ENCODE results near the gene ATPAF1. TPM values are rescaled to one million over a fixed set of nuclear protein-coding genes. Genes with fewer than 3 reads are reported as not detected.

ATPAF1 gene
- total and polyA plus RNA-seq, 3 experiments from 2014 or later: 40.2 to 75.8 (median 42.3) TPM

GRCh38 chr1:46677339-46677738 is 9.2 kb upstream of the ATPAF1 start:
- H3K4me1 ChIP-seq (ENCODE audit: insufficient read depth, low read length): peaks cover 24% of the 10 kb centered on the region
- H3K36me3 ChIP-seq (ENCODE audit: insufficient read depth, low read length): peaks cover 25% of the 10 kb centered on the region
- no peak overlapping the region for H3K27ac ChIP-seq (ENCODE audit: low read depth, low read length)
- H3K9me3 ChIP-seq (ENCODE audit: low read length): no peaks in the 10 kb centered on the region
- DNase-seq: no peak
- no peaks in the 10 kb centered on the region for H3K27me3 ChIP-seq (ENCODE audit: insufficient read depth, low read length, poor library complexity, severe bottlenecking)
- peak overlapping the region; percentile 91 to 98 (median 94) for H3K27ac Mint-ChIP-seq
- POLR2A ChIA-PET: interaction anchor here (0.5 kb wide), 1 partner anchor 93 kb away, joined by 4 read pairs; no protein-coding TSS in a partner anchor
- H3K4me3 Mint-ChIP-seq: no peak overlapping the region
- peaks cover 25 to 33% (median 32%) of the 10 kb centered on the region in 3 donors for H3K4me1 Mint-ChIP-seq
- no peaks in the 10 kb centered on the region for H3K9me3 Mint-ChIP-seq
- H3K4me3 ChIP-seq (ENCODE audit: low read length): no peak overlapping the region
- CTCF ChIA-PET: interaction anchor here (0.9 to 1.3 kb wide), 2 partner anchors 48 to 144 kb away, joined by 3 read pairs; no protein-coding TSS in a partner anchor
- peaks cover 11 to 70% (median 18%) of the 10 kb centered on the region in 3 donors for H3K36me3 Mint-ChIP-seq
- H3K27me3 Mint-ChIP-seq: no peaks in the 10 kb centered on the region

DNA sequence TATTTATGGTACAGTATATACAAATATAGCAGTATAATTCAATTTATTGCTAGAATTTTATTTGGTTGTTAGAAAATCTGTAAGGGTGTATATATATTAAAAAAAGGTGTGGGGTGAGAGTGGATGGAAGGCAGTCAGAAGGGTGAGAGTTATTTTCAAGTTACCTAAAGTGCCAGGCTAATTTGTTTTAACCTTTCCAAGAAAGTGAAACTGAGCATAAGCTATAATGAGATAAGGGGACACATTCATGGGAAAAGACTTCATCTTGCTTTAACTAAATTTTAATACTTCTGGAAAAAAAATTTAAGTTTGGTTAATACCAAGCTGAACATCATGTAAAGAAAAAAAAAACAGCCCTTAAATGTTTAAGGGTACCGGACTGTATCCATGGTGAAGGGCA is 8.4 kb upstream of the ATPAF1 start:
- peaks cover 17% of the 10 kb centered on the region for H3K36me3 ChIP-seq (ENCODE audit: insufficient read depth, low read length)
- Mint-ChIP-seq H3K27ac (peak overlapping the region; percentile 91 to 98 (median 94)), H3K36me3 (peaks cover 11 to 62% (median 13%) of the 10 kb centered on the region in 3 donors), H3K27me3 (no peaks in the 10 kb centered on the region), H3K4me3 (peak overlapping the region in 5 of 7 donors; percentile 13 to 75 (median 64)), H3K9me3 (no peaks in the 10 kb centered on the region), H3K4me1 (peaks cover 25 to 33% (median 32%) of the 10 kb centered on the region in 3 donors)
- H3K9me3 ChIP-seq (ENCODE audit: low read length): no peaks in the 10 kb centered on the region
- no peaks in the 10 kb centered on the region for H3K27me3 ChIP-seq (ENCODE audit: insufficient read depth, low read length, poor library complexity, severe bottlenecking)
- H3K27ac ChIP-seq (ENCODE audit: low read depth, low read length): peak overlapping the region; percentile 34
- peaks cover 24% of the 10 kb centered on the region for H3K4me1 ChIP-seq (ENCODE audit: insufficient read depth, low read length)
- DNase-seq: no peak
- ChIA-PET CTCF (no interaction called here), POLR2A (no interaction called here)
- no peak overlapping the region for H3K4me3 ChIP-seq (ENCODE audit: low read length)

DNA sequence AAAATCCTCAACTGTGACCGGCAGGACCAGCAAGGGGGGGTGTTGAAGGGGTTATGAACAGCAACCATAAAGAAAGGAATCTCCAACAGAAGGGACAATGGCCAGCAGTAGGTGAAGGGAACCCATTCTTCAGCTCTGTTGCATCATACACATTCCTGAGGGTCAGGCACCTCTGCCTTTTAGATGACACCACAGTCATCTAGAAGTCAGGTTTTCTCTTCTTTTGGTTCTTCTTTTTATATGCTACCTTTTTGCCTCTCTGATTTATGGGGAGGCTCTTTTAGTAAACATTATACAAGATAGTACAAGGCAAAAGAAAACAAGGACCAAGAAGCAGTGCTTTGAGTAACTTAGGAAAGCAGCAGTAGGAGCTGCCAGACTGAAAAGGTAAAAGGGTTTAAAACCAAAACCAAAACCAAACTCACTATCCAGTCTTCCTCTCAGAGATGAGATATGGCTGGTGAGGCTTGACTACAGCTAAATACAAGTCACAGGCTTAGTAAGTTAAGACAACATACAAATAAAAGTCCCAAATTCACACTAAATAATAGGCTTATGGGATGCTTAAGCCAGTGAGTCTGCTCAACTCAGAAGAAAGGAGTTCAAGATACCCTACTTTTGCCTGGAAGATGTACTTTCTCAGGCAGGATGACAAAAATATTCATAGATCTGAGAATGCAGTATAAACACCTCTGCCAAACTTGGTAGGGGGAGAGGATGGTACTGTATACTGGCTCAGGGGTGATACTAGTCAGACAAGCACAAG is 7.6 kb upstream of the ATPAF1 start:
- Histone ChIP-seq H3K9me3 (ENCODE audit: low read length) (no peaks in the 10 kb centered on the region), H3K4me1 (ENCODE audit: insufficient read depth, low read length) (peaks cover 24% of the 10 kb centered on the region), H3K27me3 (ENCODE audit: insufficient read depth, low read length, poor library complexity, severe bottlenecking) (no peaks in the 10 kb centered on the region), H3K4me3 (ENCODE audit: low read length) (peak overlapping the region; percentile 10), H3K27ac (ENCODE audit: low read depth, low read length) (peak overlapping the region; percentile 34), H3K36me3 (ENCODE audit: insufficient read depth, low read length) (peaks cover 10% of the 10 kb centered on the region)
- Mint-ChIP-seq H3K4me1 (peaks cover 25 to 33% (median 32%) of the 10 kb centered on the region in 3 donors), H3K27me3 (no peaks in the 10 kb centered on the region), H3K9me3 (no peaks in the 10 kb centered on the region), H3K4me3 (peak overlapping the region; percentile 37 to 79 (median 67)), H3K27ac (peak overlapping the region; percentile 91 to 98 (median 94)), H3K36me3 (peaks cover 9 to 54% (median 11%) of the 10 kb centered on the region in 3 donors)
- peak in 2 of 5 donors; percentile 11 to 13 for DNase-seq
- CTCF ChIA-PET: no interaction called here
- POLR2A ChIA-PET: no interaction called here

DNA sequence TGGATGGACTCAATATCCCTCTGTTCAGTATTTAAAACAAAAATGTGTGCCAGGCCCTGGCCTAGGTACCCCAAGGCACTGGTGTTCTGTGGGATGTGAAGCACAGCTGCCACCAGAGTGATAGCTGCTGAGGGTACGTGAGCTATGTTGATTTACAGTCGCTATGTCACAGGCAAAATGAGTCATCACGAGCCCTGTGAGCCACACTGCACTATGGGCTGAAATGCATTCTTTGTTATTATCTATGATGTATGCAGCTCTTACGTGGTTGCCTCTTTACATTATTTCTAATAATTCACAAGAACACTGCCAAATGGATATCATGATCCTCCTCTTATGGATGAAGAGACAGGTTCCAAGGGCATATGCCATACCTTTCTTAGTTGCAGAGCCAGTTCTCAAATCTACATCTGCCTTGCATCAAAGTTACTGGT is 5.6 kb upstream of the ATPAF1 start:
- H3K27ac ChIP-seq (ENCODE audit: low read depth, low read length): no peak overlapping the region
- peaks cover 4 to 38% (median 4%) of the 10 kb centered on the region in 3 donors for H3K36me3 Mint-ChIP-seq
- peaks cover 27% of the 10 kb centered on the region for H3K4me1 ChIP-seq (ENCODE audit: insufficient read depth, low read length)
- ChIA-PET CTCF (no interaction called here), POLR2A (no interaction called here)
- no peak for DNase-seq
- H3K9me3 ChIP-seq (ENCODE audit: low read length): no peaks in the 10 kb centered on the region
- H3K27me3 ChIP-seq (ENCODE audit: insufficient read depth, low read length, poor library complexity, severe bottlenecking): no peaks in the 10 kb centered on the region
- H3K9me3 Mint-ChIP-seq: no peaks in the 10 kb centered on the region
- peak overlapping the region in 5 of 8 donors; percentile 9 to 51 (median 31) for H3K27ac Mint-ChIP-seq
- H3K4me1 Mint-ChIP-seq: peaks cover 25 to 33% (median 32%) of the 10 kb centered on the region in 3 donors
- no peaks in the 10 kb centered on the region for H3K36me3 ChIP-seq (ENCODE audit: insufficient read depth, low read length)
- H3K27me3 Mint-ChIP-seq: no peaks in the 10 kb centered on the region
- H3K4me3 ChIP-seq (ENCODE audit: low read length): no peak overlapping the region
- H3K4me3 Mint-ChIP-seq: peak overlapping the region in 1 of 7 donors; percentile 12

DNA sequence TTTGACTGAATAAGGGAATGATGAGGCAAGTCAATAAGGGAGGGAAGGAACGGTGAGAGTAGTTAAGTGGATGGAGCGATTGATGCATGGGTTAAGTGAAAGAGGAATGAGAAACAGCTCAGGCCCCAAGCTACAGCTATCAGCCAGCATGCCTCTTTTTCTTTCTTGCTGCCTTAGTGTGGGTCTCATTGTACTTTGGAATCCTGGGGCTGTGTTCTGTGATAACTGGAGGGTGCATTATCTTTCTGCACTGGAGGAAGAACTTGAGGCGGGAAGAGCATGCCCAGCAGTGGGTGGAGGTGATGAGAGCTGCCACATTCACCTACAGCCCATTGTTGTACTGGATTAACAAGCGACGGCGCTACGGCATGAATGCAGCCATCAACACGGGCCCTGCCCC is 4.5 kb upstream of the ATPAF1 start:
- peak overlapping the region in 5 of 8 donors; percentile 31 to 96 (median 42) for H3K27ac Mint-ChIP-seq
- H3K4me3 Mint-ChIP-seq: peak overlapping the region in 1 of 7 donors; percentile 76
- Histone ChIP-seq H3K4me3 (ENCODE audit: low read length) (no peak overlapping the region), H3K4me1 (ENCODE audit: insufficient read depth, low read length) (peaks cover 31% of the 10 kb centered on the region), H3K27me3 (ENCODE audit: insufficient read depth, low read length, poor library complexity, severe bottlenecking) (no peaks in the 10 kb centered on the region), H3K27ac (ENCODE audit: low read depth, low read length) (no peak overlapping the region), H3K36me3 (ENCODE audit: insufficient read depth, low read length) (no peaks in the 10 kb centered on the region), H3K9me3 (ENCODE audit: low read length) (no peaks in the 10 kb centered on the region)
- no peaks in the 10 kb centered on the region for H3K27me3 Mint-ChIP-seq
- no peak for DNase-seq
- H3K36me3 Mint-ChIP-seq: peaks cover 0 to 28% (median 4%) of the 10 kb centered on the region in 3 donors
- POLR2A ChIA-PET: interaction anchor here (0.7 kb wide), 1 partner anchor 9 kb away, joined by 3 read pairs; no protein-coding TSS in a partner anchor
- no peaks in the 10 kb centered on the region for H3K9me3 Mint-ChIP-seq
- CTCF ChIA-PET: no interaction called here
- peaks cover 23 to 33% (median 30%) of the 10 kb centered on the region in 3 donors for H3K4me1 Mint-ChIP-seq

DNA sequence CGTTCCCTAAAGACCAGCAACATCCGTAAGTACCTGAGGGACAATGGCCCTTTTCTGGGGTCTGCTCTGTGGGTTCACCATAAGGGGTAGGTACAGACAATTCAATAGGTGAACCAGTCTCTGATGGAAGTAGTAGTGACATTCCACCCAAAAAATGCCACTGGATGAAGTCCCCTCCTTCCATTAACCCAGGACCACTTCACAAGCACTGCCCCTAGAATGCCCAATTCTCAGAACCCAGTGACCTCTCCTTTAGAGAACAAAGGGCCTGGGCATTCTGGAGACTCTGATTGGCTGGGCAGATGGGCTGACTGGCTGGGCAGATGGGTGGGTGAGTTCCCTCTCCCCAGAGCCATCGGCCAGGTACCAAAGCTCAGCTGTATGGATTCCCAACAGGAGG is 3.4 kb upstream of the ATPAF1 start, which contains the start of gene TEX38:
Gene TEX38, plus strand, starts transcription at position 301 of the 400 bp plus-strand sequence. Its CDS starts 81 bp downstream, at position 382.
- Mint-ChIP-seq H3K36me3 (peaks cover 0 to 21% (median 4%) of the 10 kb centered on the region in 3 donors), H3K27ac (peak within 1 kb of the TSS in 6 of 8 donors; percentile 31 to 96 (median 60)), H3K4me3 (peak within 1 kb of the TSS in 1 of 7 donors; percentile 76), H3K27me3 (no peaks in the 10 kb centered on the region), H3K9me3 (no peaks in the 10 kb centered on the region), H3K4me1 (peaks cover 25 to 33% (median 30%) of the 10 kb centered on the region in 3 donors)
- Histone ChIP-seq H3K27me3 (ENCODE audit: insufficient read depth, low read length, poor library complexity, severe bottlenecking) (no peaks in the 10 kb centered on the region), H3K27ac (ENCODE audit: low read depth, low read length) (no peak within 1 kb of the TSS), H3K4me3 (ENCODE audit: low read length) (no peak within 1 kb of the TSS), H3K9me3 (ENCODE audit: low read length) (no peaks in the 10 kb centered on the region), H3K4me1 (ENCODE audit: insufficient read depth, low read length) (peaks cover 32% of the 10 kb centered on the region), H3K36me3 (ENCODE audit: insufficient read depth, low read length) (no peaks in the 10 kb centered on the region)
- DNase-seq: no peak
- ChIA-PET POLR2A (no interaction called here), CTCF (no interaction called here)

DNA sequence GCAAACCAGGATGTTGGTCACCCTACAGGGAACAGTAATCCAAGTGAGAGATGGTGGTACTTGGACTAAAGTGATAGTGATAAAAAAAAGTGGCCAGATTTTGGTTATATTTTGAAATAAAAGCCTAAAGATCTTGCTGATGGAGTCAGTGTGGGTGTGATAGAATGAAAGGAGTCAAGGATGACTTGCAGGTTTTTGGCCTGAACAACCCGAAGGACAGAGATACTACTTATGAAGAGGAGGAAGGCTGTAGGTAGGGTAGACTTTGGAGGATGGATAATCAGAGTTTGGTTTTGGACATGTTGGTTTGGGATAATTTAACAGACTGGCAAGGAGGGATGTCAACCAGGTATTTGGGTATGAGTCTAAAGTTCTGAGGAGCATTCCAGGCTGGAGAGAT is 2.0 kb upstream of the ATPAF1 start:
- Mint-ChIP-seq H3K4me1 (peaks cover 16 to 28% (median 27%) of the 10 kb centered on the region in 3 donors), H3K4me3 (no peak overlapping the region), H3K9me3 (no peaks in the 10 kb centered on the region), H3K36me3 (peaks cover 0 to 14% (median 2%) of the 10 kb centered on the region in 3 donors), H3K27me3 (no peaks in the 10 kb centered on the region), H3K27ac (no peak overlapping the region)
- Histone ChIP-seq H3K4me3 (ENCODE audit: low read length) (no peak overlapping the region), H3K27ac (ENCODE audit: low read depth, low read length) (no peak overlapping the region), H3K36me3 (ENCODE audit: insufficient read depth, low read length) (peaks cover under 1% of the 10 kb centered on the region), H3K9me3 (ENCODE audit: low read length) (no peaks in the 10 kb centered on the region), H3K4me1 (ENCODE audit: insufficient read depth, low read length) (peaks cover 23% of the 10 kb centered on the region), H3K27me3 (ENCODE audit: insufficient read depth, low read length, poor library complexity, severe bottlenecking) (no peaks in the 10 kb centered on the region)
- ChIA-PET CTCF (no interaction called here), POLR2A (no interaction called here)
- DNase-seq: no peak

GRCh38 chr1:46665983-46666382 is 2.2 kb downstream of the ATPAF1 start:
- Mint-ChIP-seq H3K36me3 (peaks cover 3 to 25% (median 13%) of the 10 kb centered on the region in 3 donors), H3K4me3 (peak overlapping the region in 4 of 7 donors; percentile 71 to 88 (median 86)), H3K4me1 (peaks cover 18 to 26% (median 22%) of the 10 kb centered on the region in 3 donors), H3K27ac (peak overlapping the region in 2 of 8 donors; percentile 36 to 51), H3K27me3 (no peaks in the 10 kb centered on the region), H3K9me3 (no peaks in the 10 kb centered on the region)
- POLR2A ChIA-PET: no interaction called here
- no peak overlapping the region for H3K4me3 ChIP-seq (ENCODE audit: low read length)
- H3K4me1 ChIP-seq (ENCODE audit: insufficient read depth, low read length): peaks cover 23% of the 10 kb centered on the region
- CTCF ChIA-PET: no interaction called here
- no peaks in the 10 kb centered on the region for H3K9me3 ChIP-seq (ENCODE audit: low read length)
- no peak for DNase-seq
- H3K27me3 ChIP-seq (ENCODE audit: insufficient read depth, low read length, poor library complexity, severe bottlenecking): no peaks in the 10 kb centered on the region
- no peak overlapping the region for H3K27ac ChIP-seq (ENCODE audit: low read depth, low read length)
- H3K36me3 ChIP-seq (ENCODE audit: insufficient read depth, low read length): peaks cover 17% of the 10 kb centered on the region

Data from CD8-positive, alpha-beta memory T cell (primary cell).